ENCODE measurements around the gene ERP44.
"Not testable (repeated sequence)": the region's sequence is repeated elsewhere in the genome, so short reads cannot be mapped to it uniquely, and the experiment has no call there.

The ERP44 gene

DNA sequence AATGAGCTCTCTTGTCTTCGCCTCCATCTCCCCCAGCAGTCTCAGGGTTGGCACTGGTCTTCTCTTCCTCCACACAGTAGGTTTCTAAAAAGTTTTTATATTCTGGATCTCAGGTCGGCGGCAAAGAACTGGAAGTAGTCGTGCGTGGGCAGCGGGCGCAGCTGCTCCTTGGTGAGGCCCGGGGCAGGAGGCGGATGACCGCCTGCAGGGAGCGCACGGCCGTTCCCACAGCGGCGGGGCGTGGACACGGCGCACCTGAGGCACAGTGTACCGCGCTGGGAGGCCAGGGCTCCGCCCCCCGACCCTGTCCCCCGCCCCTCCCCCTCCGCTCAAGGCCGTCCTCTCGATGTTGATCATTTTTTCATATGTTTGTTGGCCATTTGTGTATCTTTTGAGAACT is 99.9 kb downstream of the ERP44 start:
- no peak for DNase-seq

DNA sequence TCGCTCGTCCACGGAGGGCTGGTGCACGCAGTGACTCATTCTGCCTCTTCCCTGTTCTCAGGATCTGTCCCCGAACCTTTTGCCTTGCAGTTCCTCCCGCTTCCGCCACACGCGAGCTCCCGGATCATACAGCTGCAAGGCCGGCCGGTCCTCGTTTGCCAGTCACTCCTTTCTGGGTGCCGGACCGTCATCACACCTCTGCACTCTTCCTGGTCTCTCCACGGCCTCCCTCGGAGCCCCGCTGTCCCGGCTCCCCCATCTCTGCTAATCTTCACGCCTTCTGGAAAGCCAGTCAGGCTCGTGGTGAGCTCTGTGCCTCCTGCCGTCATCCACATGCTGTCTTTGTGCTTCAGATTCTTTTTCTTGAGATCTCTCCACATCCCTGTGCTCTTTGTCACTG is 100.5 kb downstream of the ERP44 start:
- no peak for DNase-seq

DNA sequence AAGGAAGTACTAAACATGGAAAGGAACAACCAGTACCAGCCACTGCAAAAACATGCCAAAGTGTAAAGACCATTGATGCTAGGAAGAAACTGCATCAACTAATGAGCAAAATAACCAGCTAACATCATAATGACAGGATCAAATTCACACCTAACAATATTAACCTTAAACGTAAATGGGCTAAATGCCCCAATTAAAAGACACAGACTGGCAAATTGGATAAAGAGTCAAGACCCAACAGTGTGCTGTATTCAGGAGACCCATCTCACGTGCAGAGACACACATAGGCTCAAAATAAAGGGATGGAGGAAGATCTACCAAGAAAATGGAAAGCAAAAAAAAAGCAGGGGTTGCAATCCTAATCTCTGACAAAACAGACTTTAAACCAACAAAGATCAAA is 108.3 kb downstream of the ERP44 start:
- DNase-seq = not testable (repeated sequence)

DNA sequence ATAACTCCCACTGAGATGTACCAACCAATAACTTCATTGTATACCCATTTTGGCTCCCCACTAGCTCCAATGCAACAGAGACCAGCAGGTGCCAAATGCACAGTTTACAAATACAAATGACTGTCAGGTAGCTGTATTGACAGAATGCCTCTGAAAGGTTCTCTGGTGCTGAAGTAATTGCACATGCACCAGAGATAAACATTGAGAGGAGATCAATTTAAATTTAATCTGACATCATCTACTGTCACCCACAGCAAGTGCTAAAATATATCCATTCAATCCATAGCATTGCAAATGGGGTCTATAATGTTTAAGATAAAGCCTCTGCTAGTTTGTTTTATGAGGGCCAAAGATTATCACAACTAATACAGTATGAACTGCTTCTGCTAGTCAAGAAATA is 112.2 kb downstream of the ERP44 start:
- DNase-seq = no peak

DNA sequence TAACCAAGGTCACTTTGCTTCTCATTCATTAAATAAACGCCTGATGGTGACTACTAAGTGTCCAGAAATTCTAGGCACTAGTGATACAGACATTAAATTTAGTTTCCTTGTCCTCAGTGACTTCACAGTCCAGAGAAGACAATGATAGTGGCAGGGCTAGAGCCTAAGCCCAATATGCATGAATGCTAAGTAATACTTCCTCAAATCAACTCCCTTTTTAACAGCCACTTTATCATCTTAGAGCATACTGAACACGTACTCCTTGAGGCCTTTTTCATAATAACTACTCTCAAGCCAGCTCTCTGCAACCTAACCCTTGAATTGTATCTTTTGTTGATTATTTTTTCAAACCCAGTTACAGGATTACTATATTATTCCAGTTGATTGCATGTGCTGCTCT is 118.2 kb downstream of the ERP44 start:
- no peak for DNase-seq

DNA sequence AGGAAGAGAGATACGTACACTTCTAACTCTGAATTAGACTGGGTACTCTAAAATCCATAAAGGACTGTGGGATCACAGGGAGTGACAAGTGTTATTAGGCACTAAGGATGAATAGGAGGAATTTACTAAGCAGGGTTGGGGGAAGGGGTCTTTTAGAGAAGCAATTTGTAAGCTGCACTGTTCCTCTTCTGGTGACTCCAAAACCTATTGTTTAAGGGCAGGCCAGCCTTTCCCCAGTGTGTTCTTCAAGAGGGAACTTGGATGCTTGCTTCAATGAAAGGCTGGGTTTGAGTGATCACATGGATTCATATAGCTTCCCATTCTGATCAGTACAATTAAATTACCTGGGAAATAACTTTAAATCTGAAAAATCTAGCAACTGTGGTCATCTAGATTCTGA is 120.6 kb downstream of the ERP44 start:
- no peak for DNase-seq

DNA sequence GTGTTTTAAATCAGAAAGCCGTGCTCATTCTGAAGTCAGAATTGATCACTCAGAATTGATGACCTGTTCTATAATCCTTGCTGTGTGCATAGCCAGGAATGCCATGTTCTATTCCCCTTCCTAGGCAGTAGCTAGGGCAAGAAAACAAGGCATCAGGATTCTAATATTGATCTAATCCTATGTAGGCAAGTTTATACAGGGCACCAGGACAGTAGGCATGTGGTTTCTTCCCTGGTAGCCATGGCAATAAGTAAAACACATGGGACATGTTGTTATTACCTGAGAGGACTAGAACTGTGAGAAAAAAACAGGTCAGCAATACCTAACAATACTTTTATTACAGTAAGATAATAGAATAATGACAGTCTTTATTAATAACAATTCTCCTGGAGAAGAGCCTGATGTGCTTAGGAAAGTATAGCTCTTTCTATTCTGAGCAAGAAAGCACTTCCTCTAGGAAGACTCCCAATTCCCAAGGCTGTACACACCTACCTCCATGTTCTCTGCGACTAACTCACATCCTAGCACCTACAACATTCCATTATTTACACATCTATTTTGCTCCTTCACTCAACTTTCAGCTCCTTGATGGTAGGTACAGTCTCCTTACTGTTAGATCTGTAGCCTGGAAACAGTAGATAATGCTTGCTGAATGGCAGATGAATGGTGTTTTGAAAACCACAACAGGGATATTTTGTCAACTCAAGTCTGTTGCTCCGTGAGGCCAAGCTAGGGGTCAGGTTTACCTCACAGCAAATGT is 121.6 kb downstream of the ERP44 start:
- no peak for DNase-seq

DNA sequence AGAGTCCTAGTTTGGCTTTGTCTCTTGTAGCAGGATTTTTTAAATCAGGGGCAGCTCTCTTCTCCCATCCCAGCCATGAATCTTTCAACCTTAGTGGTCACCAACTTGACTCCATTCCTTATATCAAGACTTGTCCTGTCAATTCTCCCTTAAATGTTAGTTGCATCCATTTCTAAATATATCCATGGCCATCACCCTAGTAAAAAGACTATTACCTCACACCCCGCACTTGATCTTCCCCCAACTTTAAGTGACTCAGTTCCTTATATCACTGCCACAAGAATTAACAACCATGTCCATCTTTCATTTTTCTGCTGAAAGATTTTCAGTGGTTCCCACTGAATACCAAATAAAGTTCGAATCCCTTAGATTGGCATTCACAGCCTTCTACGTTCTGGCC is 125.3 kb downstream of the ERP44 start:
- DNase-seq = no peak

DNA sequence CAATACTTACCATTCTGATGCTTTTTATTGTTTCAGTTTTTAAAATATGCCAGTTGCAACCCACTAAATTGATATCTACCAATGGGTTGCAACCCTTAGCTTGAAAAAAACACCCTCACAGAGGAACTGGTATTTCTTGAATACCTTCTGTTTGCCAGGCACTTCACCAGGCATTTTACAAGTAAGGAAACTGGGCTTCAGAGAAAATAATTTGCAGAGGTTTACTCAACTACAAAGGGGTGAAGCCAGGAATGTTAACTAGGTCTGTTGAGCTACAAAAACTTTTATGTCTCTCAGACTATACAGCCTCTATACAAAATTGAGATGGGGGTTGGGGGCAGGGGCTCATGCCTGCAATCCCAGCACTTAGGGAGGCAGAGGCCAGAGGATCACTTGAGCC is 127.4 kb downstream of the ERP44 start:
- DNase-seq = no peak

DNA sequence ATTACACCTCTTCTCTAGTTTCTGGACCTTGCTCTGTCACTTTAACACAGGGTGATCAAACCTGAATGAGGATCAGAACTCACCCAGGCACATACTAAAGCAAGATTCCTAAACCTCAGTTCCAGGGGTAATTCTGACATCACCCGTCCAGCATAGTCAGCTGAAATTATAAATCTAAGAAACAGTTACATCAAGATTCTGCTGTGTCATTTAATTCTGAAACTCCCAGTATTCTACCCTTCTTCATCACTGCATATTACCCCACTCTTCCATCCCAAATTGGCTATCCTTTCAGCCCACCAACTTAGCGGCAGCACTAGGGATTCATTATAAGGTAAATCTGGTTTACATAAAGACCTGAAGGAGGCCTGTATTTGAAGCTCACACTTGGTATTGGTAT is 128.3 kb downstream of the ERP44 start:
- DNase-seq = no peak

DNA sequence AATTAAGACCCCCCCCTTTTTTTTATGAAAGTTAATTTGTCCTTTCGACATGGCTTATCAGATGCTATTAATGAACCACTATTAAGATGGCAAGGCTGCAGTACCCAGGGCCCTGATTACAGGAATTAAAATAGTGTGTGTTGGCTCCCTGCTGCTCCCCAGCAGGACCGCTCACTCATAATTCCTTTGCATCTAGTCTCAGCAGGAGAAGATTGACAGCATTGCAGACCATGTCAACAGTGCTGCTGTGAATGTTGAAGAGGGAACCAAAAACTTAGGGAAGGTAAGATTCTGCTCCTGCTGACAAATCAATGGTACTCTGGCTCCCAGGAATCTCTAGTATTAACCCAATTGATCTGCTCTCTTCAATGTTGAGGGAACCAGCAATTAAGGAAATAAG is 131.3 kb downstream of the ERP44 start:
- no peak for DNase-seq

DNA sequence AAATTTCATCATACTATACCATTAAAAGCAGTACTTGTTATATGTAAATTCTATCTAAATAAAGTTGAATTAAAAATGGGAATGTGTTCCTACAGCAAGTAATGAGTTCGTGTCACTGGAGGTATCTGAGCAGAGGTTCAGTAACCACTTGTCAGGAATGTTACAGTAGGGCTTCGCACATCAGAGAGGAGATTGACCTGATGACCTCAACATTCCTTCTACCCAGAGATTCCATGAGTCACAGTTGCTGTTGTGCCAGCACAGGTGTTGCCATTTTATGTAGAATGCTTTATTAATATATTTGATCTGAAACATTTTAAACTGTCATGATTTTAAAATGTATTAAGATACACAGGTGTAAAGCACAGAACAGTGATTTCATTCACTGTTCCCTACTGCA is 132.1 kb downstream of the ERP44 start:
- DNase-seq = no peak

DNA sequence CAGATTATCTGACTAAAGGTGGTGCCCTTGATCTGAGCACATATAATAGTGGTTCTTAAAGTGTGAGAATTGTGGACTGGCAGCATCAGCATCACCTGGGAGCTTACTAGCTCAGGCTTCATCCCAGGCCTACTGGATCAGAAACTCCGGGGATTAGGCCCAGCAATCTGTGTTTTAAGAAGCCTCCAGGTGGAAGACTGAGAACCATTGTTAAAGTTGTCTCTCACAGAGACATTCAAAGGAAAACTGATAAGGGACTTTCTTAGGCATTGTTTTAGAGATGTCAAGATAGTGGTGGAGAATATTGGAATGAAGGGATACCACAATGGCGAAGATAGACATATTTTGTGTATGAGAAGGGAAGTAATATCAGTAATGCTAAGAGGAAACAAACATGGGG is 132.8 kb downstream of the ERP44 start:
- DNase-seq = no peak

DNA sequence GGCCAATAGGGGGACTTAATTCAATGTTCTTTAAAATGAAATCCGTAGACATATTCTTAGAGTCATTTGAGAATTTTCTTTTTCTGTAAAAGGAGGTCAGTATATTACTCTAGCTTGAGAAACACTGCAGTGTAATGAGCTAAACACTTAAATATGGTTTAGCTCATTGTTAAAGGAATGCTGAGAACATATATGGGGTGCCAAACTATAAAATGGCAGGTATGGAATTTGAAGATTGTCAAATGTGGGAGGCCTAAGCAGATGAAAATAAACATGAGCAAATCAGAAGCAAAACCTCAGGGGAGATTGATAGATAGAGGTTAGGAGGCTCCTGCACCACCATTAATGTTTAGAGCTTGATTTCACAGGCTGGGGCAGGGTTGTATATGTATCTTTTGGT is 134.5 kb downstream of the ERP44 start:
- no peak for DNase-seq

DNA sequence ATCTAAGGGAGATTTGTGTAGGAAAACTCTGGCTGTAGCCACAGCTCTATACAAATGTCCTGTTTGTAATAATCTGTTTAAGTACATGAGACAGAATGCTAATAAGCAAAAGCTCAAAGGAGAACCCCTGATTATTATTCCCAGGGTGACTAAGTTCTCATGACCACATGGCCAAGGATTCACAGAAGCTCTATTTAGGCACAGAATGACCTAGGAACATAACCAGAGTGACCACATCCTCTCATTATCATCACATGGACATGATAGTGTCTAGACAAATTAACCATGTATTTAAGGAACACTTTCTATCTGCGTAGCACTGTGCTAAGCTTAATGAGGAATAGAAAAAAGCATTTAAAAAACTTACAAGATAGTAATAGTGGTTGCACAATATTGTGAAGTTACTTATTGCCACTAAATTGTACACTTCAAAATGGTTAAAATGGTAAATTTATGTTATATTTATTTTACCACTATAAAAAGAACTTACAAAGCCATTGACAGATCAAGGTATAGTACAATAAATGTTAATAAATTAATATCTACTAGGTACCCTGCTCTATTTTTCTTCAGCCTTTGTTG is 136.0 kb downstream of the ERP44 start:
- no peak for DNase-seq

DNA sequence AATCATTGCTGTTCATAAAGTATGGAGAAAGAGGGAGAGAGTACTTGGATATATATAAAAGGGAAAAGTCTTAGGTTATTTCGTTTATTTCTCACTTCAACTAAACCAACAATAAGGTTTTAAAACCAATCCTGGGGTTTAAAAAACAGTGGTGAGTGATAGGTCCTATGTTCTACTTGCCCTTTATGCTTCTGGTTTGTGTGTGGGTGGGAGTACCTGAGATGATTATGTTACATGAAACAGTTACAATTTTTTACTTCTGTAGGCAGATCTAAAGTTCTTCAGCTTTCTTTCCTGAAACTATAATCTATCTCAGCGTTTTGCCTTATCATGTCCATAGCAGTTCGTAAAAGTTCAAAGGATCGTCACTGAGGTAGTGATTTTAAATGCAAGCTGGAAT is 143.2 kb downstream of the ERP44 start:
- DNase-seq = no peak

DNA sequence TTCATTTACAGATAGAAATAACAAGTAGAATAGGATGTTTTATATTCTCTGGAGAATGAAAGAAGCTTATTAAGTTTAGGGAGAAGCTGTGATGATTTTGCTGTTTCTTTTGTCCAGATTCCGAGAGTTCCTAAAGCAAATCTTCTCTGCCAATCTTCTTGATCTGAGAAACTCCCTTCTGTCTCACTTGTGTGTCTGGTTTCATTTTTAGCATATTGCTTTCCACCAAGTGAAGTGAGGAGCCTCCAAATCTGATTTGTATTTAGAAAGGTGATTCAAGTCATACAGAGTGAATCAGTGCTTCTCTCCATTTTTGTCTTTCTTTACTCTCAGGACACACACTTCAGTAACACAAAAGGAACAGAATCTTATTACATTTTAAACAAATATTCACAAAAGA is 144.0 kb downstream of the ERP44 start:
- no peak for DNase-seq

DNA sequence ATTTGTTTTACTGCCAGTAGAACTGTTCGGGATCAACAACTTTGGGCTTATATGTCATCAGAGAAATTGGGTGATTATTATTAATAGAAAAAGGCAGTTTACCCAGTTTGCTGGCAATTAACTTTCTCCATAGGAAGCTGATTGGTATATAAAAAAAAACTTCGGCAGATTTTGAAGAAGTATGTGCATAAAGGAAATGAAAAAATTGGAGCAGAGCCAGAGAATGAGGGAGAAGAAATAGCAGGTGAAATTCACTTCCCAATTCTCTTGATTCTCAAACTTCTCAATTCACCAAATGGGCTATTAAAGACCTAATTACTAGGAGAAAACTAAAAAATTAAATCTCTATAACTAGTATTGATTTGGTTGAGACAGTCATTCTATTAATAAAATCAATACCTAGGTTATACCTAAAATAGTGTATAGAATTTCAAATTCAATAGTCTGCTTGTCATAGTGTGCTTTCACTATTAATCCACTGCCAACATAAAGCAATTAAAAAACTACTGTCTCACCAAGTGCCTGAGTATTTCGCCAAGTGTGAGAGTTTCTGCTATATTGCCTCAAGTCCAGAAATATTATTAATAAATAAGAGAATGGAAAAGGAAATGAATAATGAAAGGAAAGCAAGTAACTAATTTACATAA is 144.8 kb downstream of the ERP44 start:
- DNase-seq = no peak

DNA sequence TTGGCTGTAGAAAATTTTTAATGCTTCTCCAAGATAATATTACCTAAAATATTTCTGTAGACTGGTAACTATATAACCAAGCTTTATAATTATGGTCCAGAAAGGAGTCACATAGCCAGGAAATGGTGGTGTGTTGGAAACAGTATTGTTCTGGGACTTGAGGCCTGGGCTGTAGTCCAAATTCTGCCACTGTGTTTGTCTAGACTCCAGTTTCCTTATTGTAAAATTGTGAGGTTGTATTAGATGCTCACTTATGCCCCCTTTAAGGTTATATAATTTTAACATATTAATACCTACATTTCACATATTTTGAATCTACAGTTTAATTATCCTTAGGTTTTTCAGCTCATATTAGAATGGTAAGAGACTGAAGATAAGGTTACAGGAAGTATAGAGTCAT is 149.9 kb downstream of the ERP44 start:
- DNase-seq = no peak

DNA sequence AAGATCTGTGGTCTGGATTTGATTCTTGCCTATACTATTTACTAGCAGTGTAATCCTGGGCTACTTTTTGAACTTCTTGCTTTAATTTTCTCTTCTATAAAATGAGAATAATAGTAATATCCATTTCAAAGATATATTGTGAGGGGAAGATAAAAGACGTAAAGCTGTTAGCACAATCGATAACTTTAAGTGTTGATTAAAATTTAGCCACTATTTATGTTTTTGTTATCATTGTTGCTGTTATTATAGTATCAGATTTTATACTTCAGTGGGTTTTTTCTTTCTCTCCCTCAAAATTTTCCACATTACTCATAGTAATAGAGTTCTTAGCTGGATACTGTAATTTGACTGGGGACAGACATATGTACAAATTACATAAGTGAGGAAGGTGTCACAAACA is 150.3 kb downstream of the ERP44 start:
- no peak for DNase-seq

DNA sequence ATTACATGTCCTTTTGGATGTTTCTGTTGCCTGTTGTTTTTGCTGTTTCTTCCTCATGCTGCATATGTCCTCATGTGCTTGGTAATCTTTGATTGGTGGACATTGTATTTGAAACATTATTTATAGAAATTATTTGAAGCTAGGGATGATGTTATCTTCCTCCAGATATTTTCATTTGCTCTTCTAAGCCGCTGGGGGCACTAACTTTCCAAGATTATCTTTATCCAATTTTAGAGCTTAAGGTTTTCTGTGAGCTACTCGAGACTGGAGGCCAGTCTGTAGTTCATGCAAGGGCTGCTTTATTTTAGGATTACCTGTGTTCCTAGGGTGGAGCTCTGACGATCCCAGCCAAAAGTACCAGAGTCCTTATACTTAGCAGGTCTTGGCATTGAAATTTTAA is 151.4 kb downstream of the ERP44 start:
- no peak for DNase-seq

DNA sequence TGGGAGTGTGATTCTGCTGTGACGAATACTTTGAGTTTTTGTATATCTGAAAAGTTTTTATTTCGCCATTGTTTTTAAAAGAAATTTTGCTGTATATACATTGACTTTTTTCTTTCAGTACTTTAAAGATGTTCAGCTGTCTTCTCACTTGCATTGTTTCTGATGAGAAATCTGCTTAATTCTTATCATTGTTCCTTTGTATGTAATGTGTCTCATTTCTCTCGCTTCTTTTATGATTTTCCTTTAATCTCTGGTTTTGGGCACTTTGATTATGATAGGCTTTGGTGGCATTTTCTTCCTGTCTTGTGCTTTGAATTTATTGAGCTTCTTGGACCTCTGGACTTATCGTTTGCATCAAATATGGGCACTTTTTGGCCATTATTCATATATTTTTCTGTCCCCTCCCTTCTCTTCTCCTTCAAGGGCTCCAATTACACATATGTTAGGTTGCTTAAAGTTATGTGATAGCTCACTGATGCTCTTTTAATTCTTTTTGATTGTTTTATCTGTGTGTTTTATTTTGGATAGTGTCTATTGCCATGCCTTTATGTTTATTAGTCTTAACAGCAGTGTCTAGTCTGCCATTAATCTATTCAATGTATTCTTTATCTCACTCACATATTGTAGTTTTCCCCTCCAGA is 161.7 kb downstream of the ERP44 start:
- no peak for DNase-seq

DNA sequence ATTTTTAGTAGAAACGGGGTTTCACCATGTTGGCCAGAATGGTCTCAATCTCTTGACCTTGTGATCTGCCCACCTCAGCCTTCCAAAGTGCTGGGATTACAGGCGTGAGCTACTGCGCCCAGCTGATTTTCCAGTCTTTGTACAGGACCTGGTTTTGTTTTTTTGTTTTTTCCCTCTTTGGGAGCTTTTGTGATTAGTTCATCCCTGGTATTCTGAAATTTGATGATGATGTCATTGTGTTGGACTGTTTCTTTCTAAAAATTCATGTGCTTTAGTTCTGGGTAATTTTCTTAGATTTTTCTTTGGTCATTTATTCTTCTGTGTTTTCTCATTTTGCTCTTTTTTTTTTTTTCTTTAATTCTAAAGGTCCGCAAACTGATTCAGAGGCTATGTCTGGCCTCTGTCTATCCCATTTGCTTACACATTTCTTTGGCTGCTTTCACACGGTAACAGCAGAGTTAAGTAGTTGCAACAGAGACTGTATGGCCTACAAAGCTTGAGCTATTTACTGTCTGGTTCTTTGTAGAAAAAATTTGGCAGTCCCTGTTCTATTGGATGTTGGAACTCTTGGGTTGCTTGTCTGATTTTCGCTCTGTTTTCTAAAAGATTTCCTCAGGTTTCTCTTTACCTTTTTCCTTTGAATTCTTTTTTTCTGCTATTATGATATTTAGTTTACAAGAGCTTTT is 167.5 kb downstream of the ERP44 start:
- no peak for DNase-seq

DNA sequence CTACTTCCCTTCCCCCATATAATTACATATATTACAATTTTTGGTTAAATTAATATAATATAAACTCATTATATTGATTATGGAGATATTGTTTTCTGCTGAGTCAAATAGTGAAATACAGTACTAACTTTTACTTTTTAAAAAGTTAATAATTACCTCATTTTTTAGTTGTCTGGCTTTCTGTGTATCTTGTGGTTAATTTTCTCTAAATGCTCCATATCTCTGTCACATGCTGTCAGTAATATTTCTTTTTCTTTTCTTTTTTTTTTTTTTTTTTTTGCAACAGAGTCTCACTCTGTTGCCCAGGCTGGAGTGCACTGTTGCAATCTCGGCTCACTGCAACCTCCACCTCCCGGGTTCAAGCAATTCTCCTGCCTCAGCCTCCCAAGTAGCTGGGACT is 169.1 kb downstream of the ERP44 start:
- DNase-seq = no peak
